HG03521 (cell line): ENCODE measurements around the gene HNRNPDL.
"Not testable (repeated sequence)": the region's sequence is repeated elsewhere in the genome, so short reads cannot be mapped to it uniquely, and the experiment has no call there.

Experiments used
- ATAC-seq: cut with Tn5 transposase; IDR thresholded peaks from one replicate; pipeline ENCODE4 v1.9.1; 2021; ENCODE audit warnings: mild to moderate bottlenecking, moderate library complexity; ENCODE audit not compliant: unreplicated experiment

Gene HNRNPDL

GRCh38 chr4:82430193-82430963 lies at the start of gene HNRNPDL, which contains the start of gene ENOPH1:
TSS of gene HNRNPDL (minus strand) at chr4:82430462. CDS start at chr4:82429690, 772 bp downstream.
TSS of gene ENOPH1 (plus strand) at chr4:82430590. CDS start at chr4:82430830, 240 bp downstream.
- ATAC-seq: peak; percentile 66

- ATAC-seq: no peak
These were observed 49.3 kb upstream of the HNRNPDL start for GRCh38 chr4:82479562-82479961.

- ATAC-seq: not testable (repeated sequence)
These were observed 47.2 kb upstream of the HNRNPDL start for GRCh38 chr4:82477469-82477868.

- ATAC-seq: not testable (repeated sequence)
These were observed 45.7 kb upstream of the HNRNPDL start for GRCh38 chr4:82475931-82476330.

- no peak for ATAC-seq
These were observed 43.4 kb upstream of the HNRNPDL start for GRCh38 chr4:82473621-82474164.

GRCh38 chr4:82473080-82473479 lies 42.8 kb upstream of the HNRNPDL start:
- not testable (repeated sequence) for ATAC-seq

GRCh38 chr4:82469791-82470345 lies 39.6 kb upstream of the HNRNPDL start:
- no peak for ATAC-seq

- ATAC-seq: no peak
These were observed 37.2 kb upstream of the HNRNPDL start for GRCh38 chr4:82467471-82467870.

GRCh38 chr4:82463221-82463620 lies 33.0 kb upstream of the HNRNPDL start:
- ATAC-seq: no peak

- peak; percentile 69 for ATAC-seq
These were observed 32.2 kb upstream of the HNRNPDL start for GRCh38 chr4:82462415-82462831.

- no peak for ATAC-seq
These were observed 31.4 kb upstream of the HNRNPDL start for GRCh38 chr4:82461710-82462109.

- ATAC-seq: no peak
These were observed 28.5 kb upstream of the HNRNPDL start for GRCh38 chr4:82458729-82459128.

- ATAC-seq: no peak
These were observed 27.0 kb upstream of the HNRNPDL start for GRCh38 chr4:82457266-82457665.

- ATAC-seq: no peak
These were observed 21.8 kb upstream of the HNRNPDL start for GRCh38 chr4:82452026-82452425.

GRCh38 chr4:82450966-82451755 lies 20.9 kb upstream of the HNRNPDL start:
- no peak for ATAC-seq

- ATAC-seq: no peak
These were observed 17.6 kb upstream of the HNRNPDL start for GRCh38 chr4:82447886-82448285.

- ATAC-seq: no peak
These were observed 8.8 kb upstream of the HNRNPDL start for GRCh38 chr4:82439088-82439487.

GRCh38 chr4:82437285-82438005 lies 7.2 kb upstream of the HNRNPDL start:
- no peak for ATAC-seq

- ATAC-seq: no peak
These were observed 6.5 kb upstream of the HNRNPDL start for GRCh38 chr4:82436780-82437179.

- ATAC-seq: no peak
These were observed 5.9 kb upstream of the HNRNPDL start for GRCh38 chr4:82436130-82436529.

- no peak for ATAC-seq
These were observed 4.7 kb upstream of the HNRNPDL start for GRCh38 chr4:82434949-82435348.
